GM21576 (cell line): ENCODE data around the gene APOBEC2.

ENCODE experiments used
- ATAC-seq: cut with Tn5 transposase; IDR thresholded peaks from one replicate; pipeline ENCODE4 v1.9.1; 2021; ENCODE audit warnings: mild to moderate bottlenecking, moderate library complexity; ENCODE audit not compliant: unreplicated experiment

Gene APOBEC2

GRCh38 chr6:41058783-41059181 lies 5.8 kb downstream of the APOBEC2 start:
- ATAC-seq: no peak

GRCh38 chr6:41059556-41059955 lies 6.6 kb downstream of the APOBEC2 start:
- ATAC-seq: no peak

GRCh38 chr6:41061196-41061726 lies 8.3 kb downstream of the APOBEC2 start:
- ATAC-seq: no peak

- ATAC-seq: no peak
These were observed 9.1 kb downstream of the APOBEC2 start for GRCh38 chr6:41062056-41062455.

- no peak for ATAC-seq
These were observed 10.9 kb downstream of the APOBEC2 start for GRCh38 chr6:41063884-41064285.

- no peak for ATAC-seq
These were observed 11.8 kb downstream of the APOBEC2 start for GRCh38 chr6:41064841-41065240.

- ATAC-seq: no peak
These were observed 12.6 kb downstream of the APOBEC2 start for GRCh38 chr6:41065550-41066026.

- ATAC-seq: no peak
These were observed 13.9 kb downstream of the APOBEC2 start for GRCh38 chr6:41066867-41067304.

- ATAC-seq: no peak
These were observed 18.5 kb downstream of the APOBEC2 start for GRCh38 chr6:41071501-41071922.

GRCh38 chr6:41071923-41072835 lies 19.2 kb downstream of the APOBEC2 start, which contains the start of gene OARD1:
TSS of gene OARD1 (minus strand) at chr6:41072356. CDS start at chr6:41071634, 722 bp downstream.
- ATAC-seq: peak; percentile 62

GRCh38 chr6:41072836-41073202 lies 19.8 kb downstream of the APOBEC2 start, which contains the start of gene NFYA:
TSS of gene NFYA (plus strand) at chr6:41072974. CDS start at chr6:41079090, 6,116 bp downstream.
- peak; percentile 58 for ATAC-seq

GRCh38 chr6:41073203-41073967 lies 20.4 kb downstream of the APOBEC2 start:
- no peak for ATAC-seq

- no peak for ATAC-seq
These were observed 21.1 kb downstream of the APOBEC2 start for GRCh38 chr6:41073968-41074691.

GRCh38 chr6:41074692-41075436 lies 21.9 kb downstream of the APOBEC2 start:
- ATAC-seq: no peak

- ATAC-seq: no peak
These were observed 22.9 kb downstream of the APOBEC2 start for GRCh38 chr6:41075651-41076626.

- ATAC-seq: no peak
These were observed 24.5 kb downstream of the APOBEC2 start for GRCh38 chr6:41077536-41077935.

GRCh38 chr6:41078101-41078500 lies 25.1 kb downstream of the APOBEC2 start:
- no peak for ATAC-seq

GRCh38 chr6:41079080-41079479 lies 26.1 kb downstream of the APOBEC2 start:
- ATAC-seq: no peak

- ATAC-seq: no peak
These were observed 27.6 kb downstream of the APOBEC2 start for GRCh38 chr6:41080621-41081020.
